PC-9 (cell line): ENCODE measurements around the gene MEAF6.

Experiments
- EZH2 ChIP-seq: fragments of 200-600 bp; sonication (generic); IDR thresholded peaks from 2 replicates; pipeline ENCODE4 v1.8.0; 2017; ENCODE audit warnings: antibody characterized with exemption, low read depth
- TF ChIP-seq, protein P1 (sequence below): fragments of 200-600 bp; sonication (generic); conservative IDR thresholded peaks from 2 replicates; pipeline ENCODE4 v1.6.1; 2017; ENCODE audit warnings: mixed run types, antibody characterized with exemption, mild to moderate bottlenecking, moderate library complexity

DNA sequence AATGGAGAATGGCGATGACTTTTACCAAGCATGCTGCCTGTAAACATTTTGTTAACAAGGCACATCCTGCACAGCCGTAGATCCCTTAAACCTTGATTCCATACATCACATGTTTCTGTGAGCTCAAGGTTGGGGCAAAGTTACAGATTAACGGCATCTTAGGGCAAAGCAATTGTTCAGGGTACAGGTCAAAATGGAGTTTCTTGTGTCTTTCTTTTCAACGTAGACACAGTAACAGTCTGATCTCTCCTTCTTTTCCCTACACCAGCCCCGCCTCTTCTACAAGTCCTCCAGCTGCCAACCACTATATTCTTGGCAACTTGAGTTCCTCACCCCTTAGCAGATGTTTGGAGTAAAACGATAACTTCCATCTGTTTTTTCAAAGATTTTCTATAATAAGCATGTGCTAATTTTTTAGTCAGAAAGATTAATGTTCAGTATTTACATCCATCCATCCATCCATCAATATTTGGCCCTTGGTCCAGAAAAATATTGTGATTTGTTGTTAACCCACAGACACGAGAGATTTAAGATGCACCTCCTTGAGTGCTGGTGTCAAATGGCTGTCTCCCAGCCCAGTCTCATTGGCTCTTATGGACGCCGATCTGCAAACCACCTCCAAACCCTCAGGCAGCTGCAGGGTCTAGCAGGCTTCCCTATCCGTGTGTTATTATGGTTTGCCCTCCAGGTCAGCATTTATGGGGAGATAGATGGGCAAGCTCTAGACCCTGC lies 46.0 kb upstream of the MEAF6 start:
- TF ChIP-seq, protein P1, sequence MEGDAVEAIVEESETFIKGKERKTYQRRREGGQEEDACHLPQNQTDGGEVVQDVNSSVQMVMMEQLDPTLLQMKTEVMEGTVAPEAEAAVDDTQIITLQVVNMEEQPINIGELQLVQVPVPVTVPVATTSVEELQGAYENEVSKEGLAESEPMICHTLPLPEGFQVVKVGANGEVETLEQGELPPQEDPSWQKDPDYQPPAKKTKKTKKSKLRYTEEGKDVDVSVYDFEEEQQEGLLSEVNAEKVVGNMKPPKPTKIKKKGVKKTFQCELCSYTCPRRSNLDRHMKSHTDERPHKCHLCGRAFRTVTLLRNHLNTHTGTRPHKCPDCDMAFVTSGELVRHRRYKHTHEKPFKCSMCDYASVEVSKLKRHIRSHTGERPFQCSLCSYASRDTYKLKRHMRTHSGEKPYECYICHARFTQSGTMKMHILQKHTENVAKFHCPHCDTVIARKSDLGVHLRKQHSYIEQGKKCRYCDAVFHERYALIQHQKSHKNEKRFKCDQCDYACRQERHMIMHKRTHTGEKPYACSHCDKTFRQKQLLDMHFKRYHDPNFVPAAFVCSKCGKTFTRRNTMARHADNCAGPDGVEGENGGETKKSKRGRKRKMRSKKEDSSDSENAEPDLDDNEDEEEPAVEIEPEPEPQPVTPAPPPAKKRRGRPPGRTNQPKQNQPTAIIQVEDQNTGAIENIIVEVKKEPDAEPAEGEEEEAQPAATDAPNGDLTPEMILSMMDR: no peak
- TF ChIP-seq EZH2: no peak
